Erythroblast (primary cell): ENCODE measurements around the gene APOBR.

Experiments
- GATA1 ChIP-seq: IDR thresholded peaks from 2 replicates; pipeline ENCODE4 v1.6.1; 2011; ENCODE audit warnings: low read depth, mild to moderate bottlenecking, control low read depth, low read length, moderate library complexity
- POLR2A ChIP-seq: IDR thresholded peaks from 2 replicates; pipeline ENCODE4 v1.6.1; 2011; ENCODE audit warnings: mild to moderate bottlenecking, low read length

GRCh38 chr16:28505489-28506137 lies 11.2 kb downstream of the APOBR start:
- no peak for TF ChIP-seq POLR2A
- no peak for TF ChIP-seq GATA1
